H1 (cell line): Measurements from ENCODE around the gene OR5AC2. TPM values are rescaled to one million over a fixed set of nuclear protein-coding genes. Genes with fewer than 3 reads are reported as not detected.

ENCODE experiments used
- SP1 ChIP-seq: IDR thresholded peaks from 2 replicates; pipeline ENCODE4 v1.6.1; 2011; ENCODE audit warnings: low read depth, low read length
- polyA plus RNA-seq, 7 experiments: library from polyadenylated mRNA; depleted of rRNA in 3 of 7; stranded (reverse) in 5 of 7; unstranded in 2 of 7; fragments of >200 nt in 5 of 7; fragments of 200-250 nt in 2 of 7; gene quantifications; 1 replicate in 5 of 7; 2 replicates in 1 of 7; 4 replicates in 1 of 7; pipeline versions ENCODE4 v1.2.1 to v1.2.3, GENCODE V29; 2011 to 2013; ENCODE audit warnings: missing spikeins in 2 of 7, mixed read lengths in 2 of 7
- total RNA-seq: library from RNA; stranded (reverse); fragmentation: NEBNext Ultra II Directional; extraction: Animal tissue kit (Norgen Biotek cat#: 25700); gene quantifications from 2 replicates; pipeline ENCODE4 v1.2.1, GENCODE V29; 2021

OR5AC2 gene
- total and polyA plus RNA-seq, 2 of the 8 experiments (the other 6 are each of a cell fraction or from before 2014, with no cell fraction given): not detected

DNA sequence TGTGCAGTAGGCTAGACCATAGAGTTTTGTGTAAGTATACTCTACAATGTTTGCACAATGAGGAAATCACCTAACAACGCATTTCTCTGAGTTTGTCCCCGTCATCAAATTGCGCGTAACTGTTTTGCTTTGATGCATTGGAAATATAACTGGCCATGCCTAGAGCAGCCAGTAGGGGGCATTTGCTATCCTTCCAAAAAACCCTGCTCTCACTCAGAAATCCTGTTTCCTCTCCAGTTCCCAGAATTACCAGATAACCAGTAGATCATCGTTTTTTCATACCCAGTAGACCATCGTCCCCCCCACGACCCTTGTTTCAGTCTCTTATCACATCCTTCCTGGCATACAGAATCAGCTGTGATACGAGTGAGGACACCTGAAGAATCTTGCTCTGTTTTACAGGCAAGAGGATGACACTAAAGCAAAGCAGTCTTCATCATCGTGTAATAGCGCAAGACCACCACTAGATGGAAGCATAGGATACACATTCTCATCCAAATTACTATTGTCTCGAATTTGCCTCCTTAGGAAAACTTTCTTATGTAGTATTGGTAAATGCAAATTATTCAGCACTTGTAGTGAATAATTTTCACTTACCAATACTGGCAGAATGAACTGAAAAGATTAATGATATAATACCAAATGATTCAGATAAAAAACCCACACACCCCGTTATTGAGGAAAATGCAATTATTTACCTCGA lies 47.5 kb upstream of the OR5AC2 start (continued):
- no peak for TF ChIP-seq SP1
